Memory B cell (primary cell): ENCODE data around the gene MYO6.
"Not testable (repeated sequence)": the region's sequence is repeated elsewhere in the genome, so short reads cannot be mapped to it uniquely, and the experiment has no call there.

Experiments
- ATAC-seq: fragments of 150-1000 bp; cut with Tn5 transposase; 2 replicates; pipeline ENCODE4 v1.10.0; 2021; ENCODE audit warnings: low read depth, mild to moderate bottlenecking, moderate library complexity
- DNase-seq, 2 donors: peaks; one replicate each; pipeline ENCODE4 v3.0.0; 2022; ENCODE audit warnings: low spot score in 2 of 2
- H3K27ac Mint-ChIP-seq: one replicate; pipeline ENCODE4 v1.8.0; 2022; ENCODE audit warnings: mild to moderate bottlenecking, moderate library complexity, mixed read lengths
- H3K27me3 Mint-ChIP-seq: one replicate; pipeline ENCODE4 v1.8.0; 2022; ENCODE audit warnings: mixed read lengths
- H3K36me3 Mint-ChIP-seq: one replicate; pipeline ENCODE4 v1.8.0; 2022; ENCODE audit warnings: mild to moderate bottlenecking, mixed read lengths
- H3K4me1 Mint-ChIP-seq: one replicate; pipeline ENCODE4 v1.8.0; 2022; ENCODE audit warnings: mixed read lengths
- H3K4me3 Mint-ChIP-seq: one replicate; pipeline ENCODE4 v1.8.0; 2022; ENCODE audit warnings: mild to moderate bottlenecking, moderate library complexity, mixed read lengths
- H3K9me3 Mint-ChIP-seq: one replicate; pipeline ENCODE4 v1.8.0; 2022; ENCODE audit warnings: mixed read lengths

MYO6 gene

GRCh38 chr6:75748743-75749538 is at the start of gene MYO6:
TSS of gene MYO6 (plus strand) at chr6:75749239. CDS start at chr6:75817548, 68,309 bp downstream.
- peaks cover 19% of the 10 kb centered on the region for H3K27me3 Mint-ChIP-seq
- peak within 1 kb of the TSS; percentile 92 for H3K27ac Mint-ChIP-seq
- DNase-seq (peak; percentile 9 to 33), ATAC-seq (peak; percentile 60)
- H3K4me1 Mint-ChIP-seq: peaks cover 12% of the 10 kb centered on the region
- no peaks in the 10 kb centered on the region for H3K9me3 Mint-ChIP-seq
- H3K36me3 Mint-ChIP-seq: no peaks in the 10 kb centered on the region
- H3K4me3 Mint-ChIP-seq: peak within 1 kb of the TSS; percentile 93

- not testable (repeated sequence) for H3K4me3 Mint-ChIP-seq, ATAC-seq, H3K27me3 Mint-ChIP-seq, H3K27ac Mint-ChIP-seq, DNase-seq, H3K4me1 Mint-ChIP-seq, H3K9me3 Mint-ChIP-seq
- peaks cover 20% of the 10 kb centered on the region for H3K36me3 Mint-ChIP-seq
These were observed 40.7 kb upstream of the MYO6 start for GRCh38 chr6:75708334-75708733.

DNA sequence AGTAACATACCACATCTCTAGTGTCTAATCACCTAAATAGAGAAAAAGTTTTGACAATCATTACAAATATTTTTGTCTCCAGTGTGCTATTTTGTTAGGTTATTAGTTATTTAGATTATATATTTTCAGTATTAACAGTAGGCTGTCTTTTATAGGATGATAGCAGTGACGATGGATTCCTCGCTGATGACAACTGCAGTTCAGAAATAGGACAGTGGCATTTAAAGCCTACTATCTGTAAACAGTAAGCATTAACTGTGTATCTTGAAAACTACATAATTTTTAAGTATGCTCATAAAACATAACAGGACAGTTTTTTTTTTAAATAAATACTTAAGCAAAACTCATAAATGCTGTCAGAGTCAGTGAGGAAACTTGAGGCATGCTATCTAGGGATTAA is 37.9 kb upstream of the MYO6 start:
- no peaks in the 10 kb centered on the region for H3K27me3 Mint-ChIP-seq
- H3K4me3 Mint-ChIP-seq: no peak overlapping the region
- H3K9me3 Mint-ChIP-seq: no peaks in the 10 kb centered on the region
- H3K27ac Mint-ChIP-seq: no peak overlapping the region
- ATAC-seq (no peak), DNase-seq (no peak)
- peaks cover 26% of the 10 kb centered on the region for H3K36me3 Mint-ChIP-seq
- no peaks in the 10 kb centered on the region for H3K4me1 Mint-ChIP-seq

GRCh38 chr6:75719133-75719532 is 29.9 kb upstream of the MYO6 start:
- Mint-ChIP-seq H3K27ac (peak overlapping the region; percentile 42), H3K36me3 (peaks cover 13% of the 10 kb centered on the region), H3K4me3 (no peak overlapping the region), H3K27me3 (no peaks in the 10 kb centered on the region), H3K4me1 (no peaks in the 10 kb centered on the region), H3K9me3 (no peaks in the 10 kb centered on the region)
- DNase-seq (no peak), ATAC-seq (no peak)

DNA sequence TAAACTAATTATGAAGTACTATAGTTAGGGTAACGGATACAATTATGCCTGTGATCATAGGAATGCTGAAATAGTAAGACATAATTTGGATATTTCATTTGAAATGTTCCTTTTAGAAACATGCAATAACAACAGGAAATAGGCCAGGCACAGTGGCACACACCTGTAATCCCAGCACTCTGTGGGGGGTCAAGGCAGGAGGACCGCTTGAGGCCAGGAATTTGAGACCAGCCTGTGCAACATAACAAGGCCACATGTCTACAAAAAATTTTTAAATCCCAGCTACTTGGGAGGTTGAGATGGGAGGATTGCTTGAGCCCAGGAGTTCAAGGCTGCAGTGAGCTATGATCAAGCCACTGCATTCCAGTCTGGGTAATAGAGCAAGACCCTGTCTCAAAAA is 25.7 kb upstream of the MYO6 start:
- H3K36me3 Mint-ChIP-seq: no peaks in the 10 kb centered on the region
- H3K4me1 Mint-ChIP-seq: no peaks in the 10 kb centered on the region
- H3K4me3 Mint-ChIP-seq: no peak overlapping the region
- DNase-seq: no peak
- H3K27me3 Mint-ChIP-seq: no peaks in the 10 kb centered on the region
- no peak overlapping the region for H3K27ac Mint-ChIP-seq
- no peak for ATAC-seq
- H3K9me3 Mint-ChIP-seq: no peaks in the 10 kb centered on the region

DNA sequence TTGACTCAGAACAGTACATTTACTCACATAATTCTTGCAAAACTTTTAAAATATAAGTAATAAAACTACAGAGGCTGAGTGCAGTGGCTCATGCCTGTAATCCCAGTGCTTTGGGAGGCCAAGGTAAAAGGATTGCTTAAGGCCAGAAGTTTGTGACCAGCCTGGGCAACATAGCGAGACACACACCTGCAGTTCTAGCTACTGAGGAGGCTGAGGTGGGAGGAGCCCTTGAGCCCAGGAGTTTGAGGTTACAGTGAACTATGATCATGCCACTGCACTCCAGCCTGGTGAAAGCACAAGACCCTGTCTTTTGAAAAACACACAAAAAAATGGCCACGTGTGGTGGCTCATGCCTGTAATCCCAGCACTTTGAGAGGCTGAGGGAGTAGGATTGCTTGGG is 21.8 kb upstream of the MYO6 start:
- no peaks in the 10 kb centered on the region for H3K27me3 Mint-ChIP-seq
- no peaks in the 10 kb centered on the region for H3K9me3 Mint-ChIP-seq
- ATAC-seq: no peak
- H3K27ac Mint-ChIP-seq: no peak overlapping the region
- no peaks in the 10 kb centered on the region for H3K4me1 Mint-ChIP-seq
- no peak for DNase-seq
- no peaks in the 10 kb centered on the region for H3K36me3 Mint-ChIP-seq
- no peak overlapping the region for H3K4me3 Mint-ChIP-seq

- not testable (repeated sequence) for H3K9me3 Mint-ChIP-seq, H3K27me3 Mint-ChIP-seq, ATAC-seq, DNase-seq, H3K27ac Mint-ChIP-seq, H3K4me1 Mint-ChIP-seq, H3K36me3 Mint-ChIP-seq, H3K4me3 Mint-ChIP-seq
These were observed 18.0 kb upstream of the MYO6 start for GRCh38 chr6:75731029-75731428.

- DNase-seq (no peak), ATAC-seq (no peak)
- H3K27ac Mint-ChIP-seq: no peak overlapping the region
- H3K36me3 Mint-ChIP-seq: no peaks in the 10 kb centered on the region
- H3K9me3 Mint-ChIP-seq: peaks cover 2% of the 10 kb centered on the region
- no peaks in the 10 kb centered on the region for H3K27me3 Mint-ChIP-seq
- H3K4me1 Mint-ChIP-seq: peaks cover 3% of the 10 kb centered on the region
- no peak overlapping the region for H3K4me3 Mint-ChIP-seq
These were observed 13.4 kb upstream of the MYO6 start for GRCh38 chr6:75735491-75736186.

GRCh38 chr6:75743971-75744370 is 5.1 kb upstream of the MYO6 start:
- Mint-ChIP-seq H3K27me3 (peaks cover 15% of the 10 kb centered on the region), H3K36me3 (no peaks in the 10 kb centered on the region)
- DNase-seq: no peak

DNA sequence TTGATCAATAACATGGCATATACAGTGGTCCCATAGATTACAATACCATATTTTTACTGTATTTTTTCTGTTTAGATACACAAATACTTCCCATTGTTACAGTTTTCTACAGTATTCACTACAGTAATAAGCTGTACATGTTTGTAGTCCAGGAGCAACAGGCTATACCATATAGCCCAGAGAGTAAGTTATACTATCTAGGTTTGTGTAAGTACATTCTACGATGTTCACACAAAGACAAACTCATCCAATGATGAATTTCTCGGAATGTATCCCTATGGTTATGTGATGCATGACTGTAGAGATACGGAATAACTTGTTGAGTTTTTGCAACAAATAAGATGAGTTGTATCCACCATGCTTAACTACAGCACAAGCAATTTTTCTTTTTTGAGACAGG is 3.6 kb upstream of the MYO6 start:
- Mint-ChIP-seq H3K27me3 (peaks cover 18% of the 10 kb centered on the region), H3K4me1 (peaks cover 12% of the 10 kb centered on the region), H3K4me3 (no peak overlapping the region), H3K27ac (no peak overlapping the region), H3K36me3 (no peaks in the 10 kb centered on the region), H3K9me3 (no peaks in the 10 kb centered on the region)
- no peak for ATAC-seq
- no peak for DNase-seq

More at GRCh38 chr6:75743971-75744370, 5.1 kb upstream of the MYO6 start:
- no peak overlapping the region for H3K4me3 Mint-ChIP-seq
- no peak overlapping the region for H3K27ac Mint-ChIP-seq
- H3K4me1 Mint-ChIP-seq: peaks cover 9% of the 10 kb centered on the region
- no peaks in the 10 kb centered on the region for H3K9me3 Mint-ChIP-seq
- ATAC-seq: no peak

- Mint-ChIP-seq H3K27ac (no peak overlapping the region), H3K4me1 (peaks cover 12% of the 10 kb centered on the region), H3K36me3 (no peaks in the 10 kb centered on the region), H3K9me3 (no peaks in the 10 kb centered on the region), H3K27me3 (peaks cover 21% of the 10 kb centered on the region), H3K4me3 (no peak overlapping the region)
- no peak for ATAC-seq
- no peak for DNase-seq
These were observed 2.8 kb upstream of the MYO6 start for GRCh38 chr6:75746221-75746620.

DNA sequence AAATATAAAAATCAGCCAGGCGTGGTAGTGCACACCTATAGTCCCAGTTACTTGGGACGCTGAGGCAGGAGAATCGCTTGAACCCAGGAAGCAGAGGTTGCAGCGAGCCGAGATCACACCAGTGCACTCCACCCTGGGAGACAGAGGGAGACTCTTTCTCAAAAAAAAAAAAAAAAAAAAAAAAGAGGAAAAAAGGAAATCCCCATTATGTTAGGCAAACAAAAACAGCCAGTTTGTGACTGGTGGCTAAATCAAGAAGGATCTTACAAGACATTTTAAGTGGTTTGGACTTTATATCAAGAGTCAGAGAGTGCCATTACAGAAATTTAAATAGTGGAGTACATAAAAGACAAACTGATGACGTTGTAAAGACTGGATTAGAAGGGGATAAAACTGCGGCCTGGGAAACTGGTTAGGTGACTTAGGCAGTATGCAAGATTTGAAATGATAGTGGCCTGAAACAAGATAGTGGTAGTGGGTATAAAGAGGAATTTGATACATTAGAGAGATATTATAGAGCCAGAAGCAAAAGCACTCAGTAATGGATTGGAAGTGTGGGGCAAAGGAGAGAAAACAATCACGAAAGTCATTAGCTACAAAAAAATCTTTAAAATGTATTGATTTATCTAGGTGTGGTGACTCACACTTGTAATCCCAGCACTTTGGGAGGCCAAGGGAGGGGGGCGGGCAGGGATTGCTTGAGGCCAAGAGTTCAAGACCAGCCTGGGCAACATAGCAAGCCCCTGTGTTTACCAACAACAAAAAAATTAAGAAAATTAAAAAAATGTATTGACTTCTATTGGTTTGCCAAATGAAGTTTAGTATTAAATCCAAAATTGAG is 1.7 kb upstream of the MYO6 start:
- no peak overlapping the region for H3K27ac Mint-ChIP-seq
- DNase-seq (no peak), ATAC-seq (no peak)
- no peaks in the 10 kb centered on the region for H3K36me3 Mint-ChIP-seq
- H3K9me3 Mint-ChIP-seq: no peaks in the 10 kb centered on the region
- H3K27me3 Mint-ChIP-seq: peaks cover 21% of the 10 kb centered on the region
- H3K4me3 Mint-ChIP-seq: peak overlapping the region; percentile 4
- H3K4me1 Mint-ChIP-seq: peaks cover 12% of the 10 kb centered on the region

DNA sequence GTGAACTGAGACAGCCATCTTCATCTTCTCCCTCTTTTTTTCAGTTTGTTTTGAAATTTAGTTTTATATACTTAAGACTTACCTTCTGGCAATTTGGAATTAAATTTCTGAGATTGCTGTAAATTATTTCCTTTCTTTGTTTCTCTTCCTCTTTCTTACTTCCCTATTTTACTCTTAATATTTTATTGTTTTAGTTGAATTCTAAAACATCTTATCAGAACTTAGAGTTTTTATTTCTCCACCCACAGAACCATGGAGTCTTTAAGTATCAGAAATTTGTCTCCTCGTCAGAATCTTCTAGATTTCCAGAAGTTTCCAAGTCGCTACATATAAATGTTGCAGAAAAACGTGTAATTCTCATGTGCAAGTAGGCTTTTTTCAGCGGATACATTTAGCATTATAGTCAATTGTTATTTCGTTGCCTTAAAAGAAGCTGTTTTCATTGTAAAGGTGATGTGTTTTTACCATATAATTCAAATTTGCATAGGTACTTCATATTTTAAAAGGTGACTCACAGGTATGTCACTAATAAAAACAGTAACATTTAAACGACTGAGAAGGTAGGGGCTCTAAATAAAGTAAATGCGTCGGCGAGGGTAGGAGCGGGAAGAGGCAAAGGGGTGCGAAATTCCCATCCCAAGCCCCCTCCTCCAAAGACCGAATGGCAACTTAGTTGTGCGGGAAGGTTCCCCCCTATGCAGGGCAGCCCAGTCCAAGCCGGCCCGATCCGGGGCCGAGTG is 866 bp upstream of the MYO6 start:
- ATAC-seq: peak; percentile 45
- Mint-ChIP-seq H3K9me3 (no peaks in the 10 kb centered on the region), H3K27me3 (peaks cover 23% of the 10 kb centered on the region), H3K27ac (no peak overlapping the region), H3K4me1 (peaks cover 12% of the 10 kb centered on the region), H3K4me3 (peak overlapping the region; percentile 88), H3K36me3 (no peaks in the 10 kb centered on the region)
- peak in 1 of 2 donors; percentile 9 for DNase-seq
